ENCODE results near the gene KIRREL3.

Gene KIRREL3

GRCh38 chr11:126914941-126915340, 85.6 kb downstream of the KIRREL3 start:
- H3K27ac ChIP-seq, result no peak overlapping the region
- no peak for TF ChIP-seq CTCF (conservative IDR thresholded peaks at IDR 0.05)

GRCh38 chr11:126914166-126914565, 86.4 kb downstream of the KIRREL3 start:
- TF ChIP-seq CTCF (conservative IDR thresholded peaks at IDR 0.05), result no peak
- H3K27ac ChIP-seq, result no peak overlapping the region

GRCh38 chr11:126904520-126904919, 96.0 kb downstream of the KIRREL3 start:
- no peak for TF ChIP-seq CTCF (conservative IDR thresholded peaks at IDR 0.05)
- no peak overlapping the region for H3K27ac ChIP-seq

- TF ChIP-seq CTCF (conservative IDR thresholded peaks at IDR 0.05), result no peak
- H3K27ac ChIP-seq, result no peak overlapping the region
Observed at GRCh38 chr11:126901783-126902182, 98.8 kb downstream of the KIRREL3 start.

- no peak for TF ChIP-seq CTCF (conservative IDR thresholded peaks at IDR 0.05)
- no peak overlapping the region for H3K27ac ChIP-seq
Observed at GRCh38 chr11:126899961-126900748, 100.4 kb downstream of the KIRREL3 start.

GRCh38 chr11:126898802-126899201, 101.8 kb downstream of the KIRREL3 start:
- TF ChIP-seq CTCF (conservative IDR thresholded peaks at IDR 0.05), result no peak

GRCh38 chr11:126897430-126897829, 103.1 kb downstream of the KIRREL3 start:
- no peak overlapping the region for H3K27ac ChIP-seq
- TF ChIP-seq CTCF (conservative IDR thresholded peaks at IDR 0.05), result no peak

More at GRCh38 chr11:126898802-126899201, 101.8 kb downstream of the KIRREL3 start:
- H3K27ac ChIP-seq, result no peak overlapping the region
